Measurements from ENCODE around the gene KCP. TPM values are rescaled to one million over a fixed set of nuclear protein-coding genes. Genes with fewer than 3 reads are reported as not detected.
A peak's percentile ranks its signal among the peaks of the same experiment; 100 is the strongest.

KCP gene
- total RNA-seq, 1 experiment from 2014 or later = 0.50 TPM

DNA sequence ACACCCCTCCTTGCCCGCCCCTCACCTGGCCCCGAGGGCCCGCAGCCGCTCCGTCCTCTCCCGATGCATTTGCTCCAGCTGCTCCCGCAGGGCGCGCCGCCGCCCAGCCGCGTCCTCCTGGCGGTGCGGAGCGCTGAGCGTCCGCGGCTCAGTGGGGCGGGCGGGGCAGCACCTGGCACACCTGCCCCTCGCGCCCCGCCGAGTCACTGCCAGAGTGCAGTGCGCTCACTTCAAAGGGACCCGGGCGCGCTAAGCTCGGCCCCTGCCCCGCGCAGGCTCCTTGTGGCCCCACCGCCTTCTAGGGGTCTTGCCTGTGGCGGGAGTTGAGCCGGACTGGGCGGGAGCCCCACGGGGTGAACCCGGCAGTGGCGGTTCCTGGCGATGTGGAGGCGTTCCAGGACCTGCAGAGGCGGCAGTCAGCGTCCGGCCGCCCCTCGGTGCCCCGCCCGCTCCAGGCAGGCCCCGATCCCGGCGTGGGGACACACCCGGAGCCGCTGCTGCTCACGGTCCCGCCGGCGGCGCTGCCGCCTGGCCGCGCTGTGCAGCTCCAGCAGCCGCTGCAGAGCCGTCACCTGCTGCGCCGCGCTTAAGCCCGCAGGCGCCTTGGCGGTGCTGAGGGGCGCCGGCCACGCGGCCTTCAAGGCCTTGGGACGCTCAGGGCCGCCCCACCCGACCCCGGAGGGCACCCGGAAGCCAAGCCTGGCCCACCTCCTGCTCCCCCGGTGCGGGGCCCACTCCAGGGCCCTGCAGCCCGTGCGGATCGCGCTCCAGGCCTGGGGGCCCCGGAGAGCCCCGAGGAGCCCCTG, 41.2 kb downstream of the KCP start:
- TF ChIP-seq, protein P1, sequence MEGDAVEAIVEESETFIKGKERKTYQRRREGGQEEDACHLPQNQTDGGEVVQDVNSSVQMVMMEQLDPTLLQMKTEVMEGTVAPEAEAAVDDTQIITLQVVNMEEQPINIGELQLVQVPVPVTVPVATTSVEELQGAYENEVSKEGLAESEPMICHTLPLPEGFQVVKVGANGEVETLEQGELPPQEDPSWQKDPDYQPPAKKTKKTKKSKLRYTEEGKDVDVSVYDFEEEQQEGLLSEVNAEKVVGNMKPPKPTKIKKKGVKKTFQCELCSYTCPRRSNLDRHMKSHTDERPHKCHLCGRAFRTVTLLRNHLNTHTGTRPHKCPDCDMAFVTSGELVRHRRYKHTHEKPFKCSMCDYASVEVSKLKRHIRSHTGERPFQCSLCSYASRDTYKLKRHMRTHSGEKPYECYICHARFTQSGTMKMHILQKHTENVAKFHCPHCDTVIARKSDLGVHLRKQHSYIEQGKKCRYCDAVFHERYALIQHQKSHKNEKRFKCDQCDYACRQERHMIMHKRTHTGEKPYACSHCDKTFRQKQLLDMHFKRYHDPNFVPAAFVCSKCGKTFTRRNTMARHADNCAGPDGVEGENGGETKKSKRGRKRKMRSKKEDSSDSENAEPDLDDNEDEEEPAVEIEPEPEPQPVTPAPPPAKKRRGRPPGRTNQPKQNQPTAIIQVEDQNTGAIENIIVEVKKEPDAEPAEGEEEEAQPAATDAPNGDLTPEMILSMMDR (IDR thresholded peaks at IDR 0.05; ENCODE audit: insufficient read depth in 1 of 2, low read depth in 1 of 2, low read length in 1 of 2, severe bottlenecking in 1 of 2, unreplicated experiment in 1 of 2) = peak in 1 of 2 experiments; percentile 10
- H3K36me3 Mint-ChIP-seq (ENCODE audit: insufficient read depth, unreplicated experiment) = peaks cover 5% of the 10 kb centered on the region
- H3K27ac Mint-ChIP-seq (ENCODE audit: unreplicated experiment) = no peak overlapping the region
- no peaks in the 10 kb centered on the region for H3K9me3 Mint-ChIP-seq (ENCODE audit: unreplicated experiment)
- Histone ChIP-seq H3K36me3 (ENCODE audit: control insufficient read depth, insufficient read depth, low read length) (no peaks in the 10 kb centered on the region; the same call in 1 of the 2 replicates), H3K4me1 (peaks cover 12% of the 10 kb centered on the region; the same call in 1 of the 2 replicates), H3K4me3 (ENCODE audit: low read depth, low read length) (peak overlapping the region; percentile 57), H3K9me3 (no peaks in the 10 kb centered on the region), H3K27me3 (replicated peaks; ENCODE audit: control insufficient read depth, insufficient read depth, low read length) (no peaks in the 10 kb centered on the region)
- H3K27me3 Mint-ChIP-seq (ENCODE audit: insufficient read depth, unreplicated experiment) = peaks cover 3% of the 10 kb centered on the region
- CTCF ChIA-PET = interaction anchor here (0.8 to 1.8 kb wide), 4 partner anchors 9 to 41 kb away, joined by 3 to 5 read pairs (median 4); no protein-coding TSS in a partner anchor
- H3K4me3 Mint-ChIP-seq (ENCODE audit: unreplicated experiment) = peak overlapping the region; percentile 79
- POLR2A ChIA-PET = interaction anchor here (0.9 to 1.5 kb wide), 3 partner anchors 10 to 131 kb away, joined by 3 to 4 read pairs (median 3); no protein-coding TSS in a partner anchor
- peaks cover 7% of the 10 kb centered on the region for H3K4me1 Mint-ChIP-seq (ENCODE audit: low read depth, unreplicated experiment)
- intact Hi-C loops (cut with micrococcal nuclease; ENCODE audit: unreplicated experiment) = loop anchor here (1.0 kb wide), 1 partner anchor 11 kb away; no protein-coding TSS in a partner anchor
- no TSS peak for BruUV-seq (replicated peaks)
- peak; percentile 66 to 79 for DNase-seq

DNA sequence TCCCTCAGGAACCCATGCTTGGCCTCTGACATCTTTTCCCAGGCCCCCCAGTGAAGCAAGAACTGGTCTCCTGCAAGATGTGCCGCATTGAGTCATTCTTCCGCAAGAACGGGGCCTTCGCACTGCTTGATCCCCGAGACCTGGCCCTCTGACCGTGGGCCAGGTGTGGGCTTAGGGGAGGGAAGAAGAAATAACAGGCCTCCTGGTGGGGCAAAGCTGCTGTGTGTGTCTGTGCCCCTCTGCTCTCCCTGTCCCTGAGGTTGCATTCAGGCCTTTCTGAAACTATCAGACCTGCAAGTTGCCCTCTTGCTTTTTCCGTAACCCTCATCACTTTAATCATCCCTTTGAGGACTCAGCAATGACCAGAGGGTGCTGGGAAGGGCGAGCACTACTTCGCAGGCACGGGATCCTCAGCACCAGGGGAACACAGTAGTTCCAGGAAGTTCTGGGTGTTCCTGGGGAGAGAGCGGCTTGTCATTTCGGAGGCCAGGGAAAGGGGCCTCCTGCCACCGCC, 41.8 kb downstream of the KCP start:
- CTCF ChIA-PET = interaction anchor here (1.5 to 1.8 kb wide), 3 partner anchors 9 to 40 kb away, joined by 4 to 5 read pairs (median 5); no protein-coding TSS in a partner anchor
- intact Hi-C loops (cut with micrococcal nuclease; ENCODE audit: unreplicated experiment) = loop anchor here (1.0 kb wide), 1 partner anchor 12 kb away; no protein-coding TSS in a partner anchor
- H3K36me3 Mint-ChIP-seq (ENCODE audit: insufficient read depth, unreplicated experiment) = peaks cover 5% of the 10 kb centered on the region
- Histone ChIP-seq H3K27me3 (replicated peaks; ENCODE audit: control insufficient read depth, insufficient read depth, low read length) (no peaks in the 10 kb centered on the region), H3K36me3 (ENCODE audit: control insufficient read depth, insufficient read depth, low read length) (no peaks in the 10 kb centered on the region; the same call in none of the 2 replicates), H3K4me3 (ENCODE audit: low read depth, low read length) (peak overlapping the region; percentile 57), H3K4me1 (peaks cover 14% of the 10 kb centered on the region; the same call in 1 of the 2 replicates), H3K9me3 (no peaks in the 10 kb centered on the region)
- TF ChIP-seq, protein P1 (IDR thresholded peaks at IDR 0.05; ENCODE audit: insufficient read depth in 1 of 2, low read depth in 1 of 2, low read length in 1 of 2, severe bottlenecking in 1 of 2, unreplicated experiment in 1 of 2) = no peak
- peak overlapping the region; percentile 79 for H3K4me3 Mint-ChIP-seq (ENCODE audit: unreplicated experiment)
- no peak for DNase-seq
- POLR2A ChIA-PET = interaction anchor here (1.5 kb wide), 1 partner anchor 9 kb away, joined by 4 read pairs; no protein-coding TSS in a partner anchor
- no peak overlapping the region for H3K27ac Mint-ChIP-seq (ENCODE audit: unreplicated experiment)
- no TSS peak for BruUV-seq (replicated peaks)
- H3K9me3 Mint-ChIP-seq (ENCODE audit: unreplicated experiment) = no peaks in the 10 kb centered on the region
- H3K4me1 Mint-ChIP-seq (ENCODE audit: low read depth, unreplicated experiment) = peaks cover 7% of the 10 kb centered on the region
- peaks cover 3% of the 10 kb centered on the region for H3K27me3 Mint-ChIP-seq (ENCODE audit: insufficient read depth, unreplicated experiment)

All from Caco-2 (cell line).